ENCODE measurements around the gene CDCA7L.

Gene CDCA7L, protein sequence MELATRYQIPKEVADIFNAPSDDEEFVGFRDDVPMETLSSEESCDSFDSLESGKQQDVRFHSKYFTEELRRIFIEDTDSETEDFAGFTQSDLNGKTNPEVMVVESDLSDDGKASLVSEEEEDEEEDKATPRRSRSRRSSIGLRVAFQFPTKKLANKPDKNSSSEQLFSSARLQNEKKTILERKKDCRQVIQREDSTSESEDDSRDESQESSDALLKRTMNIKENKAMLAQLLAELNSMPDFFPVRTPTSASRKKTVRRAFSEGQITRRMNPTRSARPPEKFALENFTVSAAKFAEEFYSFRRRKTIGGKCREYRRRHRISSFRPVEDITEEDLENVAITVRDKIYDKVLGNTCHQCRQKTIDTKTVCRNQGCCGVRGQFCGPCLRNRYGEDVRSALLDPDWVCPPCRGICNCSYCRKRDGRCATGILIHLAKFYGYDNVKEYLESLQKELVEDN

DNA sequence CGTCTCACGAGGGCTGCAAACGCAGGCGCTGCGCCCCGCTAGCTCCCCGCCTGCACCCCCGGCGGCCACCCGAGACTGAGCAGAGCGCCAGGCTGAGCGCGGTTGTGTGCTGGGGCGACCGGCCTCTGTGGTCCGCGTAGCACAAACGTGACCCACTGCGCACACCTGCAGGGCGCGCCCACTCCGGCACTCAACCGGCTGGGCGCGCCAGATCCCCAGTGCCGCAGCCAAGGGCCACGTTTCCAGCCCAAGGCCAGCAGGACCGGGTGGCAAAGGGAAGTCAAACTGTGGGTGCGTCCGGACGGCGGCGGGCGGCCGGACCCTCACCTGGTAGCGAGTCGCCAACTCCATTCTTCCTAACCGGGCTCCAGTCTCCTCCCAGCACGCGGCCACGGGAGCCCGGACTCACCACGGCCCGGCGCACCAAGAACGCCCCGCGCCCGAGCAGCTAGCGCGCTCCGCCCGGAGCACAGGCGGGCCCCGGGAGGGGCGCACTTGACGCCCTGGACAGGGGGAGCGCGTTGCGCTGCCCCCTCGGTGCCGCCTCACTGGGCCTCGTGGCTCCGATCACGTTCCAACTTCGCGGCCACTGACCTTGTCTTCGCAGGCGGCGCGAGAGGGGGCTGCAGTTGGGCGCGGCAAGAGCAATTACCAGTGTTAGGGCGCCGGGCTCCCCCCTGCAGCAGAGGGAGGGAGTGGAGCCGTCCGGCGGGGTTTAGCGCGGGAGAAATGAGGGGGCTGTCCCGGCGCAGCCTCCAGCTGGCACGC lies at the start of gene CDCA7L:
Gene CDCA7L (minus strand): TSS at position 446 of the 768 bp plus-strand sequence. CDS start 95 bp downstream, at position 351.
- DNase-seq = peak; percentile 78
- H3K4me1 Mint-ChIP-seq = peaks cover 77% of the 10 kb centered on the region
- H3K27ac Mint-ChIP-seq = peak within 1 kb of the TSS; percentile 100
- peaks cover 29% of the 10 kb centered on the region for H3K27me3 Mint-ChIP-seq (ENCODE audit: low read depth, poor library complexity)
- H3K36me3 Mint-ChIP-seq (ENCODE audit: low read depth) = no peaks in the 10 kb centered on the region
- no peaks in the 10 kb centered on the region for H3K9me3 Mint-ChIP-seq
- TF ChIP-seq, protein P1, sequence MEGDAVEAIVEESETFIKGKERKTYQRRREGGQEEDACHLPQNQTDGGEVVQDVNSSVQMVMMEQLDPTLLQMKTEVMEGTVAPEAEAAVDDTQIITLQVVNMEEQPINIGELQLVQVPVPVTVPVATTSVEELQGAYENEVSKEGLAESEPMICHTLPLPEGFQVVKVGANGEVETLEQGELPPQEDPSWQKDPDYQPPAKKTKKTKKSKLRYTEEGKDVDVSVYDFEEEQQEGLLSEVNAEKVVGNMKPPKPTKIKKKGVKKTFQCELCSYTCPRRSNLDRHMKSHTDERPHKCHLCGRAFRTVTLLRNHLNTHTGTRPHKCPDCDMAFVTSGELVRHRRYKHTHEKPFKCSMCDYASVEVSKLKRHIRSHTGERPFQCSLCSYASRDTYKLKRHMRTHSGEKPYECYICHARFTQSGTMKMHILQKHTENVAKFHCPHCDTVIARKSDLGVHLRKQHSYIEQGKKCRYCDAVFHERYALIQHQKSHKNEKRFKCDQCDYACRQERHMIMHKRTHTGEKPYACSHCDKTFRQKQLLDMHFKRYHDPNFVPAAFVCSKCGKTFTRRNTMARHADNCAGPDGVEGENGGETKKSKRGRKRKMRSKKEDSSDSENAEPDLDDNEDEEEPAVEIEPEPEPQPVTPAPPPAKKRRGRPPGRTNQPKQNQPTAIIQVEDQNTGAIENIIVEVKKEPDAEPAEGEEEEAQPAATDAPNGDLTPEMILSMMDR (IDR thresholded peaks at IDR 0.05) = no peak
- H3K4me3 Mint-ChIP-seq = peak within 1 kb of the TSS; percentile 87

DNA sequence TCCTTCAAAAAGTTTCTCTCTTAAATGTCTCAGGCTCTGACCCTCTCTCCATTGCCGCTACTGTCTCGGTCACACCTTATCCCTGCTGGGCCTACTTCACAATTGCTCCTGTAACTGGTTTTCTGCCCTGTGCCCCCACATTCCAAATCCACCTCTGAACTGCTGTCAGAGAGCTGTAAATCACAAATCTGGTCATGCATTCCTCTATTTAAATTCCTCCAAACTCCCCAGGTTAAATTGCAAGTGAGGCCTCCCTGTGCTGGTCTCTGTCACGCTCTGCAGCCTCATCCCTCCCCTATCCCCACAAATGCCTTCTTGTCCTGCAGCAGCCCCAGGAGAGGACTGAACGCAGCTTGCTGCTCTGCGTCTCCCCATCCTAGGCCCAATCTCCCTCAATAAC lies 40.4 kb upstream of the CDCA7L start:
- Mint-ChIP-seq H3K4me3 (no peak overlapping the region), H3K27ac (peak overlapping the region; percentile 54), H3K4me1 (peaks cover 39% of the 10 kb centered on the region), H3K36me3 (ENCODE audit: low read depth) (no peaks in the 10 kb centered on the region), H3K9me3 (peaks cover 6% of the 10 kb centered on the region), H3K27me3 (ENCODE audit: low read depth, poor library complexity) (peaks cover 11% of the 10 kb centered on the region)
- TF ChIP-seq, protein P1 (IDR thresholded peaks at IDR 0.05) = no peak
- DNase-seq = peak; percentile 54

DNA sequence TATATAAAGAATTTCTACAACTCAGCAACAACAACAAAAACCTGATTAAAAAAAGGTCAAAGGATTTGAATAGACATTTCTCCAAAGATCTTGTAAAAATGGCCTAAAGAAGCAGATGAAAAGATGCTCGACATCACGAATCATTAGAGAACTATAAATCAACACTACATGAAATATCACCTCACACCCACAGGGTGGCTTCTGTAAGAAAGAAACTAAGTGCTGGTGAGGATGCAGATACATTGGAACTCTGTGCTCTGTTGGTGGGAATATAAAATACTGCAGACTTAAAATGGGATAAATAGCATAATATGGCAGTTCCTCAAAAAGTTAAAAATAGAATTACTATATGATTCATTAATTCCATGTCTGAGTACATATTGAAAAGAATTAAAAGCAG lies 38.3 kb upstream of the CDCA7L start:
- no peaks in the 10 kb centered on the region for H3K9me3 Mint-ChIP-seq
- H3K4me3 Mint-ChIP-seq = no peak overlapping the region
- peaks cover 12% of the 10 kb centered on the region for H3K27me3 Mint-ChIP-seq (ENCODE audit: low read depth, poor library complexity)
- H3K36me3 Mint-ChIP-seq (ENCODE audit: low read depth) = no peaks in the 10 kb centered on the region
- DNase-seq = no peak
- TF ChIP-seq, protein P1 (IDR thresholded peaks at IDR 0.05) = no peak
- peaks cover 45% of the 10 kb centered on the region for H3K4me1 Mint-ChIP-seq
- no peak overlapping the region for H3K27ac Mint-ChIP-seq

DNA sequence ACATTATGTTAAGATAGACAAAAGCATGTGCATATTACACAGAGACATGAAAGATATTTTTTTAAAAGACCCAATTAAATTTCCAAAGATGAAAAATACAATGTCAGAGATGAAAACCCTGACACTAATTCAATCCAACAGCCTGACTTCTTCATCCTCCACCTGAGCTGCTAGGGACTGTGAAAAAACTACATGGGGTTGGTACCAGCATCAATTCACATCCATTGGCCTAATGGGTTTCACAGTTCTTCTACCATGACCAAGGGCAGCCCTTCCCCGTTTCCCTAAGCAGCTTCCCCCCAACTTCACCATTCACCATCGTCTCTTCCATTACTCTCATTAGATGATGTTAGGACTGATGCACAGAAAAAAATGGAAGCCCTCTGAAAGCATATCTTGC lies 37.4 kb upstream of the CDCA7L start:
- peaks cover 40% of the 10 kb centered on the region for H3K4me1 Mint-ChIP-seq
- TF ChIP-seq, protein P1 (IDR thresholded peaks at IDR 0.05) = no peak
- H3K27ac Mint-ChIP-seq = no peak overlapping the region
- no peak for DNase-seq
- H3K4me3 Mint-ChIP-seq = no peak overlapping the region
- no peaks in the 10 kb centered on the region for H3K36me3 Mint-ChIP-seq (ENCODE audit: low read depth)
- H3K27me3 Mint-ChIP-seq (ENCODE audit: low read depth, poor library complexity) = peaks cover 12% of the 10 kb centered on the region
- H3K9me3 Mint-ChIP-seq = no peaks in the 10 kb centered on the region

DNA sequence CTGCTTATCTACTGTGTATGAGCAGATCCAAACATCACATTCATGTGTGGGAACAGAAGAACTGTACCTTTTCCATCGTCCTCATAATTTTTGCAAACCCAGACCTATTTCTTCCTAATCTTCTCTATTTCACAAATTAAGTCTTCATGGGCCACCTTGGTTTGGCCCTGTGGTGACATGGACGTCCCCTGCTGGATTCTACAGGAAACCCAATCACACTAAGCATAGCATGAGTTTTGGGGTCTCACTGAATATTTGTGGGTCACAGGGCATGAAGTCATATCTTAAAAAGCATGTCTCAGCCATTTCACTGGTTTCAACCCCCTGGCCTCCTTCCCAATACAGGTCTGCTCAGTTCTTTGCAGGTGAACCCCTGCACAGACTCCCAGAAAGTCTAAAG lies 35.8 kb upstream of the CDCA7L start:
- H3K36me3 Mint-ChIP-seq (ENCODE audit: low read depth) = no peaks in the 10 kb centered on the region
- H3K9me3 Mint-ChIP-seq = no peaks in the 10 kb centered on the region
- no peak overlapping the region for H3K4me3 Mint-ChIP-seq
- H3K27ac Mint-ChIP-seq = no peak overlapping the region
- H3K4me1 Mint-ChIP-seq = peaks cover 30% of the 10 kb centered on the region
- H3K27me3 Mint-ChIP-seq (ENCODE audit: low read depth, poor library complexity) = peaks cover 12% of the 10 kb centered on the region
- DNase-seq = no peak
- TF ChIP-seq, protein P1 (IDR thresholded peaks at IDR 0.05) = no peak
